Smooth muscle cell (in vitro differentiated cells): ENCODE data around the gene CAMK1D. TPM values are rescaled to one million over a fixed set of nuclear protein-coding genes. Genes with fewer than 3 reads are reported as not detected.

ENCODE experiments used
- DNase-seq: peaks from one replicate; lab custom pipeline; 2025; ENCODE audit not compliant: unreplicated experiment; lab: John Stamatoyannopoulos, UW
- H2AFZ ChIP-seq: fragments of 200-600 bp; sonication (generic); 2 replicates; pipeline ENCODE4 v1.6.0; 2016; ENCODE audit warnings: antibody characterized with exemption, low read depth, mild to moderate bottlenecking
- H3F3A ChIP-seq: fragments of 200-600 bp; sonication (generic); 2 replicates; pipeline ENCODE4 v1.6.0; 2017; ENCODE audit warnings: antibody characterized with exemption, low read depth
- H3K27ac ChIP-seq: fragments of 200-600 bp; sonication (generic); 2 replicates; pipeline ENCODE4 v1.5.1; 2016; ENCODE audit warnings: low read depth, mild to moderate bottlenecking
- H3K27me3 ChIP-seq: fragments of 200-600 bp; sonication (generic); 2 replicates; pipeline ENCODE4 v1.6.1; 2016; ENCODE audit warnings: low read depth, mild to moderate bottlenecking
- H3K36me3 ChIP-seq: fragments of 200-600 bp; sonication (generic); 2 replicates; pipeline ENCODE4 v1.5.1; 2016; ENCODE audit warnings: low read depth
- H3K4me1 ChIP-seq: fragments of 200-600 bp; sonication (generic); 2 replicates; pipeline ENCODE4 v1.5.1; 2016; ENCODE audit warnings: low read depth
- H3K4me2 ChIP-seq: fragments of 200-600 bp; sonication (generic); 2 replicates; pipeline ENCODE4 v1.6.0; 2016; ENCODE audit warnings: mild to moderate bottlenecking
- H3K4me3 ChIP-seq: fragments of 200-600 bp; sonication (generic); 2 replicates; pipeline ENCODE4 v1.5.1; 2016; ENCODE audit warnings: mild to moderate bottlenecking
- H3K79me2 ChIP-seq: fragments of 200-600 bp; sonication (generic); 2 replicates; pipeline ENCODE4 v1.6.0; 2016; ENCODE audit warnings: low read depth, mild to moderate bottlenecking
- H3K9ac ChIP-seq: fragments of 200-600 bp; sonication (generic); 2 replicates; pipeline ENCODE4 v1.6.0; 2016; ENCODE audit warnings: low read depth
- H3K9me3 ChIP-seq: fragments of 200-600 bp; sonication (generic); replicated peaks from 2 replicates; pipeline ENCODE4 v1.5.1; 2016; ENCODE audit warnings: low read depth
- H4K20me1 ChIP-seq: fragments of 200-600 bp; sonication (generic); 2 replicates; pipeline ENCODE4 v1.6.0; 2016; ENCODE audit warnings: low read depth
- CTCF ChIP-seq: fragments of 200-600 bp; sonication (generic); IDR thresholded peaks from 2 replicates; pipeline ENCODE4 v1.5.1; 2017; ENCODE audit warnings: borderline replicate concordance, mild to moderate bottlenecking, antibody characterized with exemption; ENCODE audit not compliant: insufficient read depth, poor library complexity, severe bottlenecking
- WGBS: methylation state at CpG from one replicate; pipeline ENCODE4 v1.1.7; 2016; ENCODE audit warnings: low lambda C conversion rate; 5-methylcytosine and 5-hydroxymethylcytosine counted together
- polyA plus RNA-seq: library from polyadenylated mRNA; unstranded; fragments of >200 nt; fragmentation: Nextera tagmentation; extraction: Ambion mirVana; gene quantifications from 2 replicates; pipeline ENCODE4 v1.2.1, GENCODE V29; 2016
- total RNA-seq: library from RNA; depleted of rRNA; stranded (reverse); fragments of >200 nt; gene quantifications from 2 replicates; pipeline ENCODE4 v1.2.3, GENCODE V29; 2014

CAMK1D gene
- total and polyA plus RNA-seq, 2 experiments from 2014 or later, result 1.6 to 2.3 TPM

DNA sequence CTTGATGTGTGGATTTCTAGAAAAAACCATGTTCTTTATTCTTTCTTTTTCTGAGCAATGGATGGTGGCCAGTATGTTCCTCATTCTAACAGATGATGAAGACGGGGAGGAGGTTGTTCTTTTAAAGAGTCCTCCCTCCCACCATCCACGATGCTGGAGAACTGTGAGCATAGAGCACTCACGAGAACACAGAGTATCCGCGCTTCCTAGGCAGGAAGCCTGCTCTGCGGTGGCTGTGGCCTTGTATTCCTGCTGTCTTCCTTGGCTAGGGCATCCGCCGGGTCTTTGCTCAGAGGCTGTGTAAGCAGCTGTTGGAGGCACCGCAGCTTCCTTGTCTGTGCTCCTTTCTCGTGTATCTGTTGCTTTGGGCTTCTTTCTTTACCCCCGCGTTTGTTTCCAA is 437.9 kb downstream of the CAMK1D start:
- WGBS, result 95% methylated on average over 12 of the region's 12 CpGs
- no peaks in the 10 kb centered on the region for H3K27me3 ChIP-seq

GRCh38 chr10:12788277-12788676 is 438.9 kb downstream of the CAMK1D start:
- whole genome bisulfite sequencing, result 67% methylated on average over 10 of the region's 10 CpGs
- TF ChIP-seq CTCF, result no peak
- no peaks in the 10 kb centered on the region for H4K20me1 ChIP-seq
- no peaks in the 10 kb centered on the region for H3K79me2 ChIP-seq
- H2AFZ ChIP-seq, result no peak overlapping the region
- H3K27ac ChIP-seq, result no peak overlapping the region
- H3K4me1 ChIP-seq, result peaks cover 6% of the 10 kb centered on the region
- no peak overlapping the region for H3K4me3 ChIP-seq
- H3K9me3 ChIP-seq, result no peaks in the 10 kb centered on the region
- H3K4me2 ChIP-seq, result no peak overlapping the region
- H3K36me3 ChIP-seq, result no peaks in the 10 kb centered on the region
- DNase-seq, result no peak
- H3K9ac ChIP-seq, result no peak overlapping the region
- no peaks in the 10 kb centered on the region for H3F3A ChIP-seq
- no peaks in the 10 kb centered on the region for H3K27me3 ChIP-seq

More for the DNA sequence above, 437.9 kb downstream of the CAMK1D start:
- Histone ChIP-seq H4K20me1 (no peaks in the 10 kb centered on the region), H3K4me3 (no peak overlapping the region), H3K36me3 (no peaks in the 10 kb centered on the region), H3K4me2 (no peak overlapping the region), H3K27ac (no peak overlapping the region), H2AFZ (no peak overlapping the region), H3K4me1 (peaks cover 6% of the 10 kb centered on the region), H3F3A (no peaks in the 10 kb centered on the region), H3K9me3 (no peaks in the 10 kb centered on the region), H3K9ac (no peak overlapping the region), H3K79me2 (no peaks in the 10 kb centered on the region)
- no peak for TF ChIP-seq CTCF
- no peak for DNase-seq

DNA sequence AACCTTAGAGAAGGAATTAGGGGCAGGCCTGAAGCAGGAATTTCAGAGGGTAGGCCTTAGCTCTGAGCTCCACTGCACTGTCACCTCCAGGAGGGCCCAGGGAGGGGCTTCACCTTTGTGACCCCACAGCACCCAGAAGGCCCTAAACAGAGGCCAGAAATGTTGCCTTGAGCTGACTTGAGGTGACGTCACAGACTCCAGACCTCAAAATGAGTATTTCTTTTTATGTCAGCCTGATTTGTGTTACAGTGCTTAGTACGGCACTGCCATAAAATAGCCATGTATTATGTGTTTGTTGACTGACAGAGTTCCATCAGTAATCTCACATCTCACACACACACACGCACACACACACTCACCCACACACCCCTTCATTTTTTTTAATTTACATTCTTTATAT is 440.9 kb downstream of the CAMK1D start:
- Histone ChIP-seq H3K79me2 (no peaks in the 10 kb centered on the region), H3K4me1 (peaks cover 1% of the 10 kb centered on the region), H3K27me3 (no peaks in the 10 kb centered on the region), H4K20me1 (no peaks in the 10 kb centered on the region), H3K36me3 (no peaks in the 10 kb centered on the region), H2AFZ (no peak overlapping the region), H3K27ac (no peak overlapping the region), H3K9ac (no peak overlapping the region), H3K9me3 (no peaks in the 10 kb centered on the region), H3K4me2 (no peak overlapping the region), H3F3A (no peaks in the 10 kb centered on the region), H3K4me3 (no peak overlapping the region)
- no peak for DNase-seq
- WGBS, result 68% methylated on average over 3 of the region's 3 CpGs
- no peak for TF ChIP-seq CTCF

- Histone ChIP-seq H3K4me2 (no peak overlapping the region), H3K4me3 (no peak overlapping the region), H3K27me3 (no peaks in the 10 kb centered on the region), H2AFZ (no peak overlapping the region), H3K79me2 (no peaks in the 10 kb centered on the region), H3K9me3 (no peaks in the 10 kb centered on the region), H4K20me1 (no peaks in the 10 kb centered on the region), H3F3A (no peaks in the 10 kb centered on the region), H3K36me3 (no peaks in the 10 kb centered on the region), H3K9ac (no peak overlapping the region), H3K27ac (no peak overlapping the region), H3K4me1 (peaks cover 6% of the 10 kb centered on the region)
- 94% methylated on average over 1 of the region's 1 CpG for WGBS
- no peak for DNase-seq
- no peak for TF ChIP-seq CTCF
Measured at GRCh38 chr10:12791728-12792127, 442.4 kb downstream of the CAMK1D start.
